IPS-15b (cell line): ENCODE results near the gene PID1.

Experiments used
- H3K27me3 ChIP-seq: one replicate; pipeline ENCODE4 v1.6.1; 2013; ENCODE audit warnings: low read length; ENCODE audit not compliant: control insufficient read depth, insufficient read depth
- H3K36me3 ChIP-seq: one replicate; pipeline ENCODE4 v1.6.1; 2013; ENCODE audit warnings: low read length; ENCODE audit not compliant: control insufficient read depth, insufficient read depth
- H3K4me1 ChIP-seq: one replicate; pipeline ENCODE4 v1.6.1; 2013; ENCODE audit warnings: mild to moderate bottlenecking, low read length; ENCODE audit not compliant: control insufficient read depth, insufficient read depth
- H3K4me3 ChIP-seq: one replicate; pipeline ENCODE4 v1.5.1; 2013; ENCODE audit warnings: low read depth, low read length
- H3K9ac ChIP-seq: one replicate; pipeline ENCODE4 v1.6.1; 2013; ENCODE audit warnings: low read depth, mild to moderate bottlenecking, low read length
- H3K9me3 ChIP-seq: one replicate; pipeline ENCODE4 v1.6.1; 2013; ENCODE audit warnings: mild to moderate bottlenecking, low read length; ENCODE audit not compliant: control insufficient read depth, insufficient read depth

PID1 gene

GRCh38 chr2:229104974-229105387 is 166.1 kb downstream of the PID1 start:
- H3K9ac ChIP-seq = no peak overlapping the region
- no peaks in the 10 kb centered on the region for H3K27me3 ChIP-seq
- no peaks in the 10 kb centered on the region for H3K4me1 ChIP-seq
- no peak overlapping the region for H3K4me3 ChIP-seq
- H3K9me3 ChIP-seq = no peaks in the 10 kb centered on the region
- no peaks in the 10 kb centered on the region for H3K36me3 ChIP-seq

- H3K9ac ChIP-seq = no peak overlapping the region
- H3K9me3 ChIP-seq = no peaks in the 10 kb centered on the region
- H3K27me3 ChIP-seq = no peaks in the 10 kb centered on the region
- H3K4me1 ChIP-seq = no peaks in the 10 kb centered on the region
- H3K36me3 ChIP-seq = no peaks in the 10 kb centered on the region
- no peak overlapping the region for H3K4me3 ChIP-seq
Measured at GRCh38 chr2:229104025-229104424, 167.1 kb downstream of the PID1 start.

- H3K4me3 ChIP-seq = no peak overlapping the region
- no peaks in the 10 kb centered on the region for H3K27me3 ChIP-seq
- no peak overlapping the region for H3K9ac ChIP-seq
- H3K4me1 ChIP-seq = no peaks in the 10 kb centered on the region
- H3K9me3 ChIP-seq = no peaks in the 10 kb centered on the region
- H3K36me3 ChIP-seq = no peaks in the 10 kb centered on the region
Measured at GRCh38 chr2:229101314-229101713, 169.8 kb downstream of the PID1 start.

- Histone ChIP-seq H3K27me3 (no peaks in the 10 kb centered on the region), H3K9ac (no peak overlapping the region)
Measured at GRCh38 chr2:229099231-229099630, 171.9 kb downstream of the PID1 start.

GRCh38 chr2:229098801-229099200 is 172.3 kb downstream of the PID1 start:
- no peaks in the 10 kb centered on the region for H3K27me3 ChIP-seq
- H3K4me1 ChIP-seq = no peaks in the 10 kb centered on the region
- H3K9me3 ChIP-seq = no peaks in the 10 kb centered on the region
- no peak overlapping the region for H3K4me3 ChIP-seq
- H3K9ac ChIP-seq = no peak overlapping the region
- no peaks in the 10 kb centered on the region for H3K36me3 ChIP-seq

More at GRCh38 chr2:229099231-229099630, 171.9 kb downstream of the PID1 start:
- Histone ChIP-seq H3K4me3 (no peak overlapping the region), H3K4me1 (no peaks in the 10 kb centered on the region), H3K9me3 (no peaks in the 10 kb centered on the region), H3K36me3 (no peaks in the 10 kb centered on the region)

DNA sequence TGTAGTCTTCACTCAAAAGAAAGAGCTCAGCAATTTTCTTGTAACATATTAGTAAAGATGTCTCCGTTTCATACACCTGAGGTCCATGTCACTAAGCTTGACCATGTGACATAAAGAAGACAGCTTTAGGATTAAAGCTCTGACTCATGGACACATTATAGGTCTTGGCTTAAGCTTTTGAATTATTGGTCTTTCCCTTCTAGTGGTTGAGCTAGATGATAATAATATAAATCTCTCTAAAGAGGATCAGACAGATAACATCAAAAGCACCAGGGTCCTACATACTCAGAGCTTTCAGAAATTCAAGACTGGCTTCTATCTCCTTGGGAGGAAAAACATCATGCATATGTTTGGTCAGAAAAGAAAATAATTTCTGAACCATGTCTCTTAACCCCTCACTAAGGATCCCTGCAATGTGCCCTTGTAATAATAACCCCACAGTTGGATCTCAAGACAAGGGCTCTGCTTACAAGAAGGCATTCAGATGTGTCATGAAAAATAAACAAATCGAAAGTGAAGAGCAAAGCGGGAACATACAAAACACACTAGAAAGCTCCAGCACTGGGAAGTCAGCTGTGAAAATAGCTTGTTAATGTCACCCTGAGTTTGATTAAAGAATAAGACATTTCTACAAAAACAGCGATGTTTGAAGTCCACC is 174.5 kb downstream of the PID1 start:
- Histone ChIP-seq H3K4me1 (no peaks in the 10 kb centered on the region), H3K9ac (no peak overlapping the region), H3K9me3 (no peaks in the 10 kb centered on the region), H3K4me3 (no peak overlapping the region), H3K27me3 (no peaks in the 10 kb centered on the region), H3K36me3 (no peaks in the 10 kb centered on the region)

- Histone ChIP-seq H3K9ac (no peak overlapping the region), H3K4me3 (no peak overlapping the region), H3K9me3 (no peaks in the 10 kb centered on the region), H3K4me1 (no peaks in the 10 kb centered on the region), H3K36me3 (no peaks in the 10 kb centered on the region), H3K27me3 (no peaks in the 10 kb centered on the region)
Measured at GRCh38 chr2:229095472-229095871, 175.6 kb downstream of the PID1 start.

DNA sequence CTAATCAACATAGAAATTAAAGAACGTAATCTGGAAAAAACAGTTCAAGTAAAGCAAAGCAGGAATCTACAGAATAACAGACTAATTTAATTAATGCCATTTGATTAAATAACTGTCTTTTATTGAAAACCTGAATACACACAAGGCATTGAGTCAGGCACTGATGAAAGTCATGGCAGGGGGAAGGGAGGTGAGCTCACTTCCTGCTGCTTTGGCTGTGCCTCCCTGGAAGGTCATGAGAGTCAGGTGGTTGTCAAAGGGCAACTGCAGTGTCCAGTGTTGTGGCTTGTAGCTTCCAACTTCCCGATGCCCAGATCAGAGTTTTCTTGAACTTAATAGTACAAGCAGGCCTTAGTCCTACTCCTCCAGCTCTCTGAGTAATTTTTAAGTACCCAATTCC is 180.9 kb downstream of the PID1 start:
- Histone ChIP-seq H3K9ac (no peak overlapping the region), H3K4me3 (no peak overlapping the region), H3K27me3 (no peaks in the 10 kb centered on the region), H3K36me3 (no peaks in the 10 kb centered on the region), H3K9me3 (no peaks in the 10 kb centered on the region), H3K4me1 (no peaks in the 10 kb centered on the region)

- Histone ChIP-seq H3K27me3 (no peaks in the 10 kb centered on the region), H3K9ac (no peak overlapping the region), H3K9me3 (no peaks in the 10 kb centered on the region), H3K36me3 (no peaks in the 10 kb centered on the region), H3K4me3 (no peak overlapping the region), H3K4me1 (no peaks in the 10 kb centered on the region)
Measured at GRCh38 chr2:229089776-229090175, 181.3 kb downstream of the PID1 start.

GRCh38 chr2:229088966-229089700 is 182.0 kb downstream of the PID1 start:
- H3K4me1 ChIP-seq = no peaks in the 10 kb centered on the region
- H3K4me3 ChIP-seq = no peak overlapping the region
- no peaks in the 10 kb centered on the region for H3K27me3 ChIP-seq
- no peak overlapping the region for H3K9ac ChIP-seq
- H3K9me3 ChIP-seq = no peaks in the 10 kb centered on the region
- no peaks in the 10 kb centered on the region for H3K36me3 ChIP-seq

DNA sequence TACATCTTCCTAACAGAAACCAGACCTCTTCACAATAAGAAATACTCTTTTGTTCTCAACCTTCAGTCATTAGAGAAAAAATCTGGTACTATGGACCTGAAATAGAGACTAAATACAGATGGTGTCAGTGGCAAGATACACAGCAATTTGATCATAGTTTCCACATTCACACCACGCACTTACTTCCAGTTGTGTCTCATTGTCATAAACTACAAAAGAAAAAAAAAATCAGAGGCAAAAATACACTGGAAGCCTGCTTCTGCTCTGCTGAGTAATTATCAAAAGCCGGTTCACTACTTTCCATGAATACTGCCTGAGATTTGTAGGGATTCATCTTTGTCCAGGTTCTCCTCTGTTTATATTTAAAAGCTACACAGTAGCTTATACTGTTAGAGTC is 182.6 kb downstream of the PID1 start:
- Histone ChIP-seq H3K9ac (no peak overlapping the region), H3K27me3 (no peaks in the 10 kb centered on the region)

DNA sequence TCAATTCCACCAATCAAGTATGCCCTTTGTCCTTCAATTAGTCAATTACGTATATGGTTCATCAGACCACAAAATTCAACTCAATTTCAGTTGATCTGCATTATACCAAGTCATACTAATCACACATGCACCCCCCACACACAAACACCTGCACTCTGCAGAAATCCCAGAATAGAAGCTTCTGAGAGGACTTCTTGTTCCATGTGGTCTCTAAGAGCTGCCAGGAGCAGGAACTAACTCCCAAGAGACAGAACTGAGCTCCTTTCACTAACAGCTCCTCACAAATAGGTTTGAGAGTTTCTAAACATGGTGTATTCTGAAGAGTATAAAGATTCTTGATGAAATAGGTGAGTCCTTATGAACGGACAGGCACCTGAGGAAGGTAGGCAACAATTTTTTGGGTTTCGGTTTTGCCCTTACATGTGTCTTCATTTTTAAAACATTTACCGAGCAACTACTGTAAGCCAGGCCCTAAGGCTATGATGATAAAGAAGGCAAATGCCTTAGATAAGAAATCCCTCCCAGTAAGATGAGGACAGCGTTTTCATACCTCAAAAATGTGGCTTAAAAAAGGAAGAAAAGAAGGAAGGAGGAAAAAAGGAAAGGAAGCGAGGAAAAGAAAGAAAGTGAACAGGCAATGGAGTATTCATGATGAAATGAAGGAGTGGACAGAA is 183.1 kb downstream of the PID1 start:
- Histone ChIP-seq H3K4me1 (no peaks in the 10 kb centered on the region), H3K36me3 (no peaks in the 10 kb centered on the region), H3K9me3 (no peaks in the 10 kb centered on the region), H3K27me3 (no peaks in the 10 kb centered on the region), H3K4me3 (no peak overlapping the region), H3K9ac (no peak overlapping the region)

More for the DNA sequence above, 182.6 kb downstream of the PID1 start:
- Histone ChIP-seq H3K36me3 (no peaks in the 10 kb centered on the region), H3K4me3 (no peak overlapping the region), H3K9me3 (no peaks in the 10 kb centered on the region), H3K4me1 (no peaks in the 10 kb centered on the region)
